OCI-LY1 (cell line): ENCODE results near the gene CPTP.
A peak's percentile ranks its signal among the peaks of the same experiment; 100 is the strongest.

Experiments
- H2AFZ ChIP-seq: fragments of 200-600 bp; sonication (generic), shearing (Covaris generic); 2 replicates; pipeline ENCODE4 v1.6.0; 2014; ENCODE audit warnings: antibody characterized with exemption, mild to moderate bottlenecking, low read length
- H3F3A ChIP-seq: fragments of 200-600 bp; sonication (generic), shearing (Covaris generic); 2 replicates; pipeline ENCODE4 v1.6.0; 2014; ENCODE audit warnings: mild to moderate bottlenecking, antibody characterized with exemption, low read length, moderate library complexity; ENCODE audit not compliant: insufficient read depth
- H3K27ac ChIP-seq: fragments of 200-600 bp; sonication (generic); 2 replicates; pipeline ENCODE4 v1.5.1; 2014; ENCODE audit warnings: low read length, mixed run types, mild to moderate bottlenecking, low read depth; ENCODE audit not compliant: poor library complexity, severe bottlenecking
- H3K27me3 ChIP-seq: fragments of 200-600 bp; sonication (generic); 2 replicates; pipeline ENCODE4 v1.6.0; 2014; ENCODE audit warnings: antibody characterized with exemption, mild to moderate bottlenecking, low read length, moderate library complexity; ENCODE audit not compliant: insufficient read depth
- H3K36me3 ChIP-seq: fragments of 200-600 bp; sonication (generic); 2 replicates; pipeline ENCODE4 v1.6.1; 2014; ENCODE audit warnings: mild to moderate bottlenecking, antibody characterized with exemption, low read length, moderate library complexity, mixed read lengths; ENCODE audit not compliant: insufficient read depth
- H3K4me1 ChIP-seq: fragments of 200-600 bp; sonication (generic); 2 replicates; pipeline ENCODE4 v1.5.1; 2014; ENCODE audit warnings: mild to moderate bottlenecking, low read length, moderate library complexity; ENCODE audit not compliant: insufficient read depth, severe bottlenecking
- H3K4me2 ChIP-seq: fragments of 200-600 bp; sonication (generic), shearing (Covaris generic); 2 replicates; pipeline ENCODE4 v1.6.1; 2014; ENCODE audit warnings: low read length
- H3K4me3 ChIP-seq: fragments of 200-600 bp; sonication (generic); 2 replicates; pipeline ENCODE4 v1.5.1; 2014; ENCODE audit warnings: low read length, low read depth, mild to moderate bottlenecking, mixed read lengths; ENCODE audit not compliant: poor library complexity, severe bottlenecking
- H3K79me2 ChIP-seq: fragments of 200-600 bp; shearing (Covaris generic); 2 replicates; pipeline ENCODE4 v1.6.1; 2016; ENCODE audit warnings: mixed run types, low read length, mixed read lengths; ENCODE audit not compliant: insufficient read depth
- H3K9ac ChIP-seq: fragments of 200-600 bp; sonication (generic), shearing (Covaris generic); 2 replicates; pipeline ENCODE4 v1.6.1; 2014; ENCODE audit warnings: mild to moderate bottlenecking, low read length, mixed read lengths
- H3K9me2 ChIP-seq: fragments of 200-600 bp; sonication (generic), shearing (Covaris generic); 2 replicates; pipeline ENCODE4 v1.6.1; 2014; ENCODE audit warnings: low read depth, mild to moderate bottlenecking, low read length, mixed read lengths
- H3K9me3 ChIP-seq: fragments of 200-600 bp; shearing (Covaris generic); 2 replicates; pipeline ENCODE4 v1.6.1; 2014; ENCODE audit warnings: low read length, mixed read lengths
- H4K20me1 ChIP-seq: fragments of 200-600 bp; sonication (generic), shearing (Covaris generic); 2 replicates; pipeline ENCODE4 v1.6.0; 2016; ENCODE audit warnings: mild to moderate bottlenecking, low read length; ENCODE audit not compliant: insufficient read depth
- EZH2 ChIP-seq: fragments of 200-600 bp; sonication (generic), shearing (Covaris generic); IDR thresholded peaks from 2 replicates; pipeline ENCODE4 v1.8.0; 2017; ENCODE audit warnings: borderline replicate concordance, mixed run types, mild to moderate bottlenecking, antibody characterized with exemption, low read length, moderate library complexity, mixed read lengths
- TF ChIP-seq, protein P1 (sequence below): fragments of 200-600 bp; sonication (generic), shearing (Covaris generic); IDR thresholded peaks from 2 replicates; pipeline ENCODE4 v1.5.1; 2017; ENCODE audit warnings: mild to moderate bottlenecking, antibody characterized with exemption, low read length, moderate library complexity, mixed read lengths

Gene CPTP

DNA sequence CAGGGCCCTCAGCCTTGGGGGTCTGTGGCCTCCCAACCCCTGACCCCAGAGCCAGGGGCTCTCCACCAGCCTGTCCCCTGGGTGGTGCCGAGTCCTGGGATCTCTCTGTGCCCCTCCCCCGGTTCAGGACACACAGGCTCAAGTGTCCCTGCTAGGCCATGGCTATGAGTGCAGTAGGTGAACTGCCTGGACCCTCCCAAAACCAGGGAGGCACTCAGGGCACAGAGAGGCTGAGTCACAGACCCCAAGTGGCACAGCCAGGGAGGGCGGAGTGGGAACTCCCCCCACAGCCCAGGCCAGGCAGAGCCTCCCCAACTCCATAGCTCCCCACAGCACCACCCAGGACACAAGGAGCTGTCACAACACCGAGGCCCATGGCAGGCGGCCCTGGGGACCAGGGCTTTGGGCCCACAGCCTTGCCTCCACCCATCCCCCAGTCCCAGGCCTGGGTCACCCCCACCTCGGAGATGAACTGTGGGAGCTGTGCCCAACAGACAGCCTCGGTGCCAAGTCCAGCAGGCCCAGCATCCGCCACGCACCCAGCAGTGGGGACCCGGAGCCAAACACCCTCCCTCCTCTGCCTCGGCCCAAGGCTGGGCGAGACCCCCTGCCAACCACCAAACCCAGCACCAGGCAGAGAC, 21.4 kb downstream of the CPTP start:
- TF ChIP-seq, protein P1, sequence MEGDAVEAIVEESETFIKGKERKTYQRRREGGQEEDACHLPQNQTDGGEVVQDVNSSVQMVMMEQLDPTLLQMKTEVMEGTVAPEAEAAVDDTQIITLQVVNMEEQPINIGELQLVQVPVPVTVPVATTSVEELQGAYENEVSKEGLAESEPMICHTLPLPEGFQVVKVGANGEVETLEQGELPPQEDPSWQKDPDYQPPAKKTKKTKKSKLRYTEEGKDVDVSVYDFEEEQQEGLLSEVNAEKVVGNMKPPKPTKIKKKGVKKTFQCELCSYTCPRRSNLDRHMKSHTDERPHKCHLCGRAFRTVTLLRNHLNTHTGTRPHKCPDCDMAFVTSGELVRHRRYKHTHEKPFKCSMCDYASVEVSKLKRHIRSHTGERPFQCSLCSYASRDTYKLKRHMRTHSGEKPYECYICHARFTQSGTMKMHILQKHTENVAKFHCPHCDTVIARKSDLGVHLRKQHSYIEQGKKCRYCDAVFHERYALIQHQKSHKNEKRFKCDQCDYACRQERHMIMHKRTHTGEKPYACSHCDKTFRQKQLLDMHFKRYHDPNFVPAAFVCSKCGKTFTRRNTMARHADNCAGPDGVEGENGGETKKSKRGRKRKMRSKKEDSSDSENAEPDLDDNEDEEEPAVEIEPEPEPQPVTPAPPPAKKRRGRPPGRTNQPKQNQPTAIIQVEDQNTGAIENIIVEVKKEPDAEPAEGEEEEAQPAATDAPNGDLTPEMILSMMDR: no peak
- no peak for TF ChIP-seq EZH2
- Histone ChIP-seq H3K9ac (no peak overlapping the region), H4K20me1 (peaks cover 2% of the 10 kb centered on the region; the same call in 1 of the 2 replicates), H3F3A (no peaks in the 10 kb centered on the region), H3K27me3 (no peaks in the 10 kb centered on the region; the same call in 1 of the 2 replicates), H3K4me1 (peaks cover 14% of the 10 kb centered on the region), H3K4me2 (no peak overlapping the region), H3K79me2 (no peaks in the 10 kb centered on the region), H3K9me2 (no peaks in the 10 kb centered on the region), H3K4me3 (no peak overlapping the region), H3K27ac (no peak overlapping the region), H3K36me3 (no peaks in the 10 kb centered on the region; the same call in 1 of the 2 replicates), H2AFZ (no peak overlapping the region), H3K9me3 (no peaks in the 10 kb centered on the region)

DNA sequence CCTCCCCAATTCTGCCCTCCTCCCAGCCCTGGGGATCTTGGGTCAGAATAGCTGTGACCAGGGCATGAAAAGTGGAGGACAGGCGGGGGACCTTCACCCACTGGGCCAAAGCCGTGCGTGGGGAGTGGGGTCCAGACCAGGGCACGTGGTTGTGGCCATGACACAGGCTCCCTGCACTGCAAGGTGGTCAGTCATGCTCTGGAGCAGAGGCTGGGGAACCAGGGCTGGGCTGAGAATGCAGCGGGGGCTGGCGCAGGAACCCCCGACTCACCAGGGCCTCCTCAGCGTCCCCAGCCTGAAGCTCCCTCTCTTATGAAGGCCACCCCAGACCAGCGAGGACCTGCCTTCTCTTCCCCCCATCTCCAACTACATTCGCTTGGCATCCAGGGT, 21.9 kb downstream of the CPTP start:
- Histone ChIP-seq H3K4me2 (no peak overlapping the region), H4K20me1 (peaks cover 2% of the 10 kb centered on the region; the same call in 1 of the 2 replicates), H3K4me3 (no peak overlapping the region), H3F3A (no peaks in the 10 kb centered on the region), H2AFZ (no peak overlapping the region), H3K27ac (no peak overlapping the region), H3K4me1 (peaks cover 14% of the 10 kb centered on the region), H3K79me2 (no peaks in the 10 kb centered on the region), H3K27me3 (no peaks in the 10 kb centered on the region; the same call in 1 of the 2 replicates), H3K9me2 (no peaks in the 10 kb centered on the region), H3K9me3 (no peaks in the 10 kb centered on the region), H3K9ac (no peak overlapping the region), H3K36me3 (no peaks in the 10 kb centered on the region; the same call in 1 of the 2 replicates)
- TF ChIP-seq, protein P1: no peak
- TF ChIP-seq EZH2: no peak

DNA sequence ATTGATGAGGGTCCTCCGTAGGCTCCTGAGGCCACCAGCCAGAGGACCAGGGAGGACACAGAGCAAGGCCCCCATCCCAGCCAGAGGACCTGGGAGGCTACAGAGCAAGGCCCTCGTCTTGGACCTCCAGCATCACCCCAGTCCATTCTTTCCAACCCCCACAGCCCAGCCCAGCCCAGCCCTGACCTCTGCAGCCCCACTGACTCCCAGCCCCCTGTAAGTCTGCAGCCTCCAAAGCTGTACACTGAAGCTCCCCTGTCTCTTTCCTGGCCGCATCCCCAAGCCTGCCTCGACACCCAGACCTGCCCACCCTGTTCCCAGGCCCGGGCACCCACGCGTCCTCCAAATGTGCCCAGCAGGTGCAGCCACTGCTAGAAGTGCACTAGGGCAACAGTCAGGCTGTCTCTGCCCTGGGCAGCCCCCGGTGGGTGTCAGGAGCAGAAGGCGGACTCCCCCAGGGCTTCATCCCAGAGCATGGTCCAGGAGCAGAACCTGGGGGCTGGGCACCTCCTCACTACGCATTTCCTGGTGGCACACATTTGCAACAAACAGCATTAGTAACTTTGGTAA, 22.5 kb downstream of the CPTP start:
- no peaks in the 10 kb centered on the region for H3K36me3 ChIP-seq
- no peak overlapping the region for H2AFZ ChIP-seq
- peaks cover 2% of the 10 kb centered on the region; the same call in 1 of the 2 replicates for H4K20me1 ChIP-seq
- H3K27ac ChIP-seq: no peak overlapping the region
- H3K9me2 ChIP-seq: no peaks in the 10 kb centered on the region
- TF ChIP-seq, protein P1: no peak
- no peak for TF ChIP-seq EZH2
- H3K9ac ChIP-seq: no peak overlapping the region
- H3K4me3 ChIP-seq: peak overlapping the region; percentile 68
- H3K9me3 ChIP-seq: no peaks in the 10 kb centered on the region
- peaks cover 14% of the 10 kb centered on the region for H3K4me1 ChIP-seq
- peak overlapping the region; percentile 82; the same call in 1 of the 2 replicates for H3K4me2 ChIP-seq
- H3K27me3 ChIP-seq: no peaks in the 10 kb centered on the region; the same call in 1 of the 2 replicates
- no peaks in the 10 kb centered on the region for H3F3A ChIP-seq
- H3K79me2 ChIP-seq: no peaks in the 10 kb centered on the region
